Measurements from ENCODE around the gene CD38.
"Not testable (repeated sequence)": the region's sequence is repeated elsewhere in the genome, so short reads cannot be mapped to it uniquely, and the experiment has no call there.

Gene CD38

GRCh38 chr4:15833801-15834200, 55.7 kb downstream of the CD38 start:
- WGBS, 2 experiments, result 98 to 100% methylated on average over 1 of the region's 1 CpG
- H3K27me3 ChIP-seq (ENCODE audit: control insufficient read depth, insufficient read depth, low read length, poor library complexity, severe bottlenecking), result no peaks in the 10 kb centered on the region
- H3K4me1 ChIP-seq (ENCODE audit: control insufficient read depth, insufficient read depth, low read length), result no peaks in the 10 kb centered on the region

GRCh38 chr4:15836362-15836761, 58.2 kb downstream of the CD38 start:
- no peaks in the 10 kb centered on the region for H3K36me3 ChIP-seq (ENCODE audit: control insufficient read depth, insufficient read depth, low read length)
- H3K4me1 ChIP-seq (ENCODE audit: control insufficient read depth, insufficient read depth, low read length), result no peaks in the 10 kb centered on the region
- no peaks in the 10 kb centered on the region for H3K9me3 ChIP-seq (ENCODE audit: control insufficient read depth, low read length)
- no peaks in the 10 kb centered on the region for H3K27me3 ChIP-seq (ENCODE audit: control insufficient read depth, insufficient read depth, low read length, poor library complexity, severe bottlenecking)
- no peak overlapping the region for H3K27ac ChIP-seq (ENCODE audit: insufficient read depth, low read depth, low read length, poor library complexity, severe bottlenecking)
- no peak overlapping the region for H3K4me3 ChIP-seq (ENCODE audit: insufficient read depth, low read depth, low read length)

More at GRCh38 chr4:15833801-15834200, 55.7 kb downstream of the CD38 start:
- Histone ChIP-seq H3K4me3 (ENCODE audit: insufficient read depth, low read depth, low read length) (no peak overlapping the region), H3K36me3 (ENCODE audit: control insufficient read depth, insufficient read depth, low read length) (no peaks in the 10 kb centered on the region), H3K9me3 (ENCODE audit: control insufficient read depth, low read length) (no peaks in the 10 kb centered on the region), H3K27ac (ENCODE audit: insufficient read depth, low read depth, low read length, poor library complexity, severe bottlenecking) (no peak overlapping the region)

- WGBS, 2 experiments, result 91 to 100% methylated on average over 1 of the region's 1 CpG
- Histone ChIP-seq H3K4me3 (ENCODE audit: insufficient read depth, low read depth, low read length) (no peak overlapping the region), H3K36me3 (ENCODE audit: control insufficient read depth, insufficient read depth, low read length) (no peaks in the 10 kb centered on the region), H3K9me3 (ENCODE audit: control insufficient read depth, low read length) (no peaks in the 10 kb centered on the region), H3K4me1 (ENCODE audit: control insufficient read depth, insufficient read depth, low read length) (no peaks in the 10 kb centered on the region), H3K27ac (ENCODE audit: insufficient read depth, low read depth, low read length, poor library complexity, severe bottlenecking) (no peak overlapping the region), H3K27me3 (ENCODE audit: control insufficient read depth, insufficient read depth, low read length, poor library complexity, severe bottlenecking) (no peaks in the 10 kb centered on the region)
Measured at GRCh38 chr4:15837591-15837990, 59.5 kb downstream of the CD38 start.

- not testable (repeated sequence) for H3K4me1 ChIP-seq (ENCODE audit: control insufficient read depth, insufficient read depth, low read length); H3K27me3 ChIP-seq (ENCODE audit: control insufficient read depth, insufficient read depth, low read length, poor library complexity, severe bottlenecking); H3K27ac ChIP-seq (ENCODE audit: insufficient read depth, low read depth, low read length, poor library complexity, severe bottlenecking); H3K36me3 ChIP-seq (ENCODE audit: control insufficient read depth, insufficient read depth, low read length); H3K4me3 ChIP-seq (ENCODE audit: insufficient read depth, low read depth, low read length); H3K9me3 ChIP-seq (ENCODE audit: control insufficient read depth, low read length)
- WGBS, 2 experiments, result 89 to 95% methylated on average over 9 of the region's 16 CpGs
Measured at GRCh38 chr4:15841194-15841730, 63.1 kb downstream of the CD38 start.

GRCh38 chr4:15847746-15848145, 69.6 kb downstream of the CD38 start:
- WGBS, 2 experiments, result 96% methylated on average over 2 of the region's 2 CpGs
- Histone ChIP-seq H3K27me3 (ENCODE audit: control insufficient read depth, insufficient read depth, low read length, poor library complexity, severe bottlenecking) (no peaks in the 10 kb centered on the region), H3K4me3 (ENCODE audit: insufficient read depth, low read depth, low read length) (no peak overlapping the region), H3K9me3 (ENCODE audit: control insufficient read depth, low read length) (no peaks in the 10 kb centered on the region), H3K27ac (ENCODE audit: insufficient read depth, low read depth, low read length, poor library complexity, severe bottlenecking) (no peak overlapping the region), H3K4me1 (ENCODE audit: control insufficient read depth, insufficient read depth, low read length) (no peaks in the 10 kb centered on the region), H3K36me3 (ENCODE audit: control insufficient read depth, insufficient read depth, low read length) (no peaks in the 10 kb centered on the region)

- no peaks in the 10 kb centered on the region for H3K9me3 ChIP-seq (ENCODE audit: control insufficient read depth, low read length)
- WGBS, 2 experiments, result 90 to 93% methylated on average over 9 to 10 of the region's 10 CpGs
Measured at GRCh38 chr4:15848191-15848842, 70.2 kb downstream of the CD38 start.

GRCh38 chr4:15851969-15852368, 73.8 kb downstream of the CD38 start:
- no peaks in the 10 kb centered on the region for H3K27me3 ChIP-seq (ENCODE audit: control insufficient read depth, insufficient read depth, low read length, poor library complexity, severe bottlenecking)
- no peaks in the 10 kb centered on the region for H3K36me3 ChIP-seq (ENCODE audit: control insufficient read depth, insufficient read depth, low read length)
- no peaks in the 10 kb centered on the region for H3K4me1 ChIP-seq (ENCODE audit: control insufficient read depth, insufficient read depth, low read length)
- no peaks in the 10 kb centered on the region for H3K9me3 ChIP-seq (ENCODE audit: control insufficient read depth, low read length)
- no peak overlapping the region for H3K4me3 ChIP-seq (ENCODE audit: insufficient read depth, low read depth, low read length)
- H3K27ac ChIP-seq (ENCODE audit: insufficient read depth, low read depth, low read length, poor library complexity, severe bottlenecking), result no peak overlapping the region
- WGBS, 2 experiments, result 88 to 92% methylated on average over 6 of the region's 6 CpGs

More at GRCh38 chr4:15848191-15848842, 70.2 kb downstream of the CD38 start:
- Histone ChIP-seq H3K27ac (ENCODE audit: insufficient read depth, low read depth, low read length, poor library complexity, severe bottlenecking) (no peak overlapping the region), H3K4me1 (ENCODE audit: control insufficient read depth, insufficient read depth, low read length) (no peaks in the 10 kb centered on the region), H3K27me3 (ENCODE audit: control insufficient read depth, insufficient read depth, low read length, poor library complexity, severe bottlenecking) (no peaks in the 10 kb centered on the region), H3K36me3 (ENCODE audit: control insufficient read depth, insufficient read depth, low read length) (no peaks in the 10 kb centered on the region), H3K4me3 (ENCODE audit: insufficient read depth, low read depth, low read length) (no peak overlapping the region)

- no peaks in the 10 kb centered on the region for H3K4me1 ChIP-seq (ENCODE audit: control insufficient read depth, insufficient read depth, low read length)
- H3K36me3 ChIP-seq (ENCODE audit: control insufficient read depth, insufficient read depth, low read length), result no peaks in the 10 kb centered on the region
- H3K4me3 ChIP-seq (ENCODE audit: insufficient read depth, low read depth, low read length), result no peak overlapping the region
- WGBS, 2 experiments, result 86 to 90% methylated on average over 8 of the region's 9 CpGs
- no peaks in the 10 kb centered on the region for H3K9me3 ChIP-seq (ENCODE audit: control insufficient read depth, low read length)
- no peaks in the 10 kb centered on the region for H3K27me3 ChIP-seq (ENCODE audit: control insufficient read depth, insufficient read depth, low read length, poor library complexity, severe bottlenecking)
- no peak overlapping the region for H3K27ac ChIP-seq (ENCODE audit: insufficient read depth, low read depth, low read length, poor library complexity, severe bottlenecking)
Measured at GRCh38 chr4:15852524-15852923, 74.4 kb downstream of the CD38 start.

- no peaks in the 10 kb centered on the region for H3K9me3 ChIP-seq (ENCODE audit: control insufficient read depth, low read length)
- H3K4me1 ChIP-seq (ENCODE audit: control insufficient read depth, insufficient read depth, low read length), result no peaks in the 10 kb centered on the region
- WGBS, 2 experiments, result 85 to 94% methylated on average over 2 to 5 of the region's 5 CpGs
- H3K27me3 ChIP-seq (ENCODE audit: control insufficient read depth, insufficient read depth, low read length, poor library complexity, severe bottlenecking), result no peaks in the 10 kb centered on the region
- no peak overlapping the region for H3K4me3 ChIP-seq (ENCODE audit: insufficient read depth, low read depth, low read length)
- no peaks in the 10 kb centered on the region for H3K36me3 ChIP-seq (ENCODE audit: control insufficient read depth, insufficient read depth, low read length)
- no peak overlapping the region for H3K27ac ChIP-seq (ENCODE audit: insufficient read depth, low read depth, low read length, poor library complexity, severe bottlenecking)
Measured at GRCh38 chr4:15853345-15853744, 75.2 kb downstream of the CD38 start.

- no peaks in the 10 kb centered on the region for H3K4me1 ChIP-seq (ENCODE audit: control insufficient read depth, insufficient read depth, low read length)
- H3K4me3 ChIP-seq (ENCODE audit: insufficient read depth, low read depth, low read length), result no peak overlapping the region
- H3K9me3 ChIP-seq (ENCODE audit: control insufficient read depth, low read length), result no peaks in the 10 kb centered on the region
- H3K36me3 ChIP-seq (ENCODE audit: control insufficient read depth, insufficient read depth, low read length), result no peaks in the 10 kb centered on the region
- H3K27me3 ChIP-seq (ENCODE audit: control insufficient read depth, insufficient read depth, low read length, poor library complexity, severe bottlenecking), result no peaks in the 10 kb centered on the region
- 90% methylated on average over 7 of the region's 7 CpGs for WGBS, 2 experiments
- H3K27ac ChIP-seq (ENCODE audit: insufficient read depth, low read depth, low read length, poor library complexity, severe bottlenecking), result no peak overlapping the region
Measured at GRCh38 chr4:15855804-15856475, 77.8 kb downstream of the CD38 start.
